Stimulated activated CD4-positive, alpha-beta T cell treated with anti-CD3 and anti-CD28 coated beads, Interleukin-1b, Interleukin-23, amount 100 ng/mL, for 4 hours (primary cell): ENCODE measurements around the gene PACRGL.
A peak's percentile ranks its signal among the peaks of the same experiment; 100 is the strongest.

Source experiments
- DNase-seq, 2 donors: peaks; one replicate each; pipeline ENCODE4 v3.0.0-alpha.2; 2020; ENCODE audit warnings: low read depth in 2 of 2

Gene PACRGL

GRCh38 chr4:20700007-20700761, at the start of gene PACRGL:
PACRGL (plus strand) TSS chr4:20700458; CDS start chr4:20704482, 4,024 bp downstream.
- peak; percentile 85 to 93 for DNase-seq

GRCh38 chr4:20652226-20652885, 47.9 kb upstream of the PACRGL start:
- no peak for DNase-seq

- DNase-seq = no peak
Observed at GRCh38 chr4:20658456-20658855, 41.8 kb upstream of the PACRGL start.

- DNase-seq = no peak
Observed at GRCh38 chr4:20662851-20663250, 37.4 kb upstream of the PACRGL start.

GRCh38 chr4:20666012-20666860, 34.0 kb upstream of the PACRGL start:
- DNase-seq = no peak

GRCh38 chr4:20672262-20672661, 28.0 kb upstream of the PACRGL start:
- DNase-seq = no peak

- DNase-seq = no peak
Observed at GRCh38 chr4:20675786-20676185, 24.5 kb upstream of the PACRGL start.

- no peak for DNase-seq
Observed at GRCh38 chr4:20676501-20677197, 23.6 kb upstream of the PACRGL start.

- no peak for DNase-seq
Observed at GRCh38 chr4:20678400-20678799, 21.9 kb upstream of the PACRGL start.

- no peak for DNase-seq
Observed at GRCh38 chr4:20679951-20680350, 20.3 kb upstream of the PACRGL start.

GRCh38 chr4:20680736-20681135, 19.5 kb upstream of the PACRGL start:
- DNase-seq = no peak

- DNase-seq = no peak
Observed at GRCh38 chr4:20681271-20681670, 19.0 kb upstream of the PACRGL start.

- no peak for DNase-seq
Observed at GRCh38 chr4:20682853-20683252, 17.4 kb upstream of the PACRGL start.

GRCh38 chr4:20683766-20684165, 16.5 kb upstream of the PACRGL start:
- no peak for DNase-seq

- DNase-seq = no peak
Observed at GRCh38 chr4:20684852-20685763, 15.2 kb upstream of the PACRGL start.

- DNase-seq = no peak
Observed at GRCh38 chr4:20687864-20688263, 12.4 kb upstream of the PACRGL start.

- DNase-seq = no peak
Observed at GRCh38 chr4:20696815-20697214, 3.4 kb upstream of the PACRGL start.

GRCh38 chr4:20698382-20698781, 1.9 kb upstream of the PACRGL start:
- DNase-seq = no peak

GRCh38 chr4:20698820-20699219, 1.4 kb upstream of the PACRGL start:
- DNase-seq = no peak

- DNase-seq = no peak
Observed at GRCh38 chr4:20711335-20711734, 11.1 kb downstream of the PACRGL start.

- no peak for DNase-seq
Observed at GRCh38 chr4:20723019-20723418, 22.8 kb downstream of the PACRGL start.
